Spleen (tissue), 11 donors: ENCODE results near the gene ZBTB42. TPM values are rescaled to one million over a fixed set of nuclear protein-coding genes. Genes with fewer than 3 reads are reported as not detected.

ENCODE experiments used
- DNase-seq: peaks from one replicate; pipeline ENCODE4 v3.0.0-alpha.2; 2020
- H3K27ac ChIP-seq, 8 donors: fragments of 200-600 bp; sonication (generic) in 7 of 8; 1 replicate in 4 of 8; 2 replicates in 4 of 8; pipeline versions ENCODE4 v1.5.0 to v1.8.0; 2016 to 2021; ENCODE audit warnings: inconsistent platforms in 4 of 8, mild to moderate bottlenecking in 4 of 8, moderate library complexity in 1 of 8
- H3K27me3 ChIP-seq, 7 donors: fragments of 200-600 bp; sonication (generic) in 6 of 7; replicated peaks in 1 of 7; 1 replicate in 4 of 7; 2 replicates in 3 of 7; pipeline versions ENCODE4 v1.5.0 to v1.8.0; 2016 to 2021; ENCODE audit warnings: inconsistent platforms in 3 of 7, mild to moderate bottlenecking in 1 of 7
- H3K36me3 ChIP-seq, 6 donors: fragments of 200-600 bp; sonication (generic) in 5 of 6; 1 replicate in 4 of 6; 2 replicates in 2 of 6; pipeline versions ENCODE4 v1.5.0 to v1.8.0; 2016 to 2021; ENCODE audit warnings: inconsistent platforms in 2 of 6
- H3K4me1 ChIP-seq, 6 donors: fragments of 200-600 bp; sonication (generic) in 5 of 6; 1 replicate in 3 of 6; 2 replicates in 3 of 6; pipeline versions ENCODE4 v1.5.0 to v1.8.0; 2016 to 2021; ENCODE audit warnings: inconsistent platforms in 3 of 6
- H3K4me3 ChIP-seq, 8 donors: fragments of 200-600 bp; sonication (generic) in 7 of 8; 1 replicate in 4 of 8; 2 replicates in 4 of 8; pipeline versions ENCODE4 v1.5.0 to v1.8.0; 2016 to 2021; ENCODE audit warnings: inconsistent platforms in 4 of 8, mild to moderate bottlenecking in 4 of 8, moderate library complexity in 2 of 8
- H3K9me3 ChIP-seq, 8 donors: fragments of 200-600 bp; sonication (generic) in 7 of 8; 1 replicate in 4 of 8; 2 replicates in 4 of 8; pipeline versions ENCODE4 v1.5.0 to v1.8.0; 2016 to 2021; ENCODE audit warnings: inconsistent platforms in 4 of 8
- POLR2A ChIP-seq, 3 donors: fragments of 450-650 bp; IDR thresholded peaks; one replicate each; pipeline ENCODE4 v1.5.1; 2017; ENCODE audit warnings: antibody characterized with exemption in 3 of 3, mild to moderate bottlenecking in 1 of 3
- POLR2AphosphoS5 ChIP-seq, 3 donors: sonication (generic); formaldehyde crosslinking; IDR thresholded peaks; one replicate each; pipeline ENCODE4 v1.5.1; 2017; ENCODE audit warnings: antibody characterized with exemption in 3 of 3
- WGBS, 5 donors: extraction: QIAGEN DNeasy Blood & Tissue Kit in 3 of 5; methylation state at CpG; one replicate each; pipeline versions ENCODE4 v1.1.5 to v1.1.7; 2013 to 2018; 5-methylcytosine and 5-hydroxymethylcytosine counted together
- intact Hi-C: fragments of 100-400 bp; cut with DNase I; formaldehyde crosslinking; loops from one replicate; pipeline ENCODE4 v1.15.0; 2023; ENCODE audit warnings: low total_unique reads
- polyA plus RNA-seq, 3 donors: library from polyadenylated mRNA; stranded (reverse); fragments of 200-250 nt; gene quantifications; one replicate each; pipeline ENCODE4 v1.2.1, GENCODE V29; 2013
- total RNA-seq, 7 donors: library from RNA; depleted of rRNA in 3 of 7; stranded (reverse); fragments of >200 nt in 3 of 7; fragmentation: NEBNext Ultra II Directional in 4 of 7; extraction: Animal tissue kit (Norgen Biotek cat#: 25700) in 4 of 7; gene quantifications; one replicate each; pipeline versions ENCODE4 v1.1.0 to v1.2.1, GENCODE V29; 2016 to 2021
- TF ChIP-seq, protein P1 (sequence below), 11 experiments: fragments of 200-600 bp in 7 of 11; fragments of 450-650 bp in 4 of 11; sonication (generic) in 4 of 11; IDR thresholded peaks in 8 of 11; conservative IDR thresholded peaks in 3 of 11; 1 replicate in 7 of 11; 2 replicates in 4 of 11; pipeline versions ENCODE4 v1.4.0 to v1.8.0; 2016 to 2021; ENCODE audit warnings: antibody characterized with exemption in 11 of 11, inconsistent platforms in 4 of 11, mild to moderate bottlenecking in 1 of 11
- donor health status: healthy with polysubstance abuse.
- donor health status: DM: no; HTN: no; CAD: no; lungs with moderate emphysema.
- donor health status: DM: no; HTN: no; CAD: no.
- donor health status: Bipolar disorder and iron deficiency.
- donor health status: healthy.
- donor health status: DM: no; HTN: no; CAD: no.
- donor health status: DM: yes; HTN: yes; CAD: no.

ZBTB42 gene
- total and polyA plus RNA-seq, 10 donors = 0.74 to 11.5 (median 4.6) TPM

DNA sequence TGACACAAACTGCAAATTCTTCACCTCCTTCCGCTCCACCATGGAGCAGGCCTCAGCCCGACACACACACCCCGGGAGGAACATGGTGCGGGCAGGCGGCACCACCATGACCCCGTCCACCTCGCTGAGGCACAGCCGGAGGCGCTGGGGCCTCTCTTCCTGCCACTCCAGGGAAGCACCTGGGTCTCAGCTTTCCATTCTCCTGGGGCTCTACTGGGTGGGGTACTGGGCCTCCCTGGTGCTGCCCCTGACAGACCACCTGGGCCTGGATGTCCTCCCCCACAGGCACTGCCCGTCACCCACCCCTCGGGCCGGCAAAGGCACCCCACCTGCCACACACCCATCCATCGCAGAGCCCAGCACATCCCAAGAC lies 15.2 kb upstream of the ZBTB42 start:
- H3K4me3 ChIP-seq = no peak overlapping the region
- no peak for DNase-seq
- peak overlapping the region in 4 of 8 donors; percentile 45 to 84 (median 72) for H3K27ac ChIP-seq
- no peaks in the 10 kb centered on the region for H3K27me3 ChIP-seq
- H3K4me1 ChIP-seq = peaks cover 34 to 78% (median 62%) of the 10 kb centered on the region in 6 donors
- 63 to 82% (median 72%) methylated on average over 5 to 13 of the region's 13 CpGs for WGBS, 5 donors
- TF ChIP-seq POLR2A (IDR thresholded peaks at IDR 0.05) = no peak
- TF ChIP-seq POLR2AphosphoS5 (IDR thresholded peaks at IDR 0.05) = peak in 1 of 3 donors; percentile 21
- TF ChIP-seq, protein P1, sequence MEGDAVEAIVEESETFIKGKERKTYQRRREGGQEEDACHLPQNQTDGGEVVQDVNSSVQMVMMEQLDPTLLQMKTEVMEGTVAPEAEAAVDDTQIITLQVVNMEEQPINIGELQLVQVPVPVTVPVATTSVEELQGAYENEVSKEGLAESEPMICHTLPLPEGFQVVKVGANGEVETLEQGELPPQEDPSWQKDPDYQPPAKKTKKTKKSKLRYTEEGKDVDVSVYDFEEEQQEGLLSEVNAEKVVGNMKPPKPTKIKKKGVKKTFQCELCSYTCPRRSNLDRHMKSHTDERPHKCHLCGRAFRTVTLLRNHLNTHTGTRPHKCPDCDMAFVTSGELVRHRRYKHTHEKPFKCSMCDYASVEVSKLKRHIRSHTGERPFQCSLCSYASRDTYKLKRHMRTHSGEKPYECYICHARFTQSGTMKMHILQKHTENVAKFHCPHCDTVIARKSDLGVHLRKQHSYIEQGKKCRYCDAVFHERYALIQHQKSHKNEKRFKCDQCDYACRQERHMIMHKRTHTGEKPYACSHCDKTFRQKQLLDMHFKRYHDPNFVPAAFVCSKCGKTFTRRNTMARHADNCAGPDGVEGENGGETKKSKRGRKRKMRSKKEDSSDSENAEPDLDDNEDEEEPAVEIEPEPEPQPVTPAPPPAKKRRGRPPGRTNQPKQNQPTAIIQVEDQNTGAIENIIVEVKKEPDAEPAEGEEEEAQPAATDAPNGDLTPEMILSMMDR (IDR thresholded peaks at IDR 0.05 in 8 of 11, conservative IDR thresholded peaks at IDR 0.05 in 3 of 11) = no peak
- intact Hi-C loops = no loop called here
- no peaks in the 10 kb centered on the region for H3K9me3 ChIP-seq
- peaks cover 0 to 93% (median 13%) of the 10 kb centered on the region in 6 donors for H3K36me3 ChIP-seq

DNA sequence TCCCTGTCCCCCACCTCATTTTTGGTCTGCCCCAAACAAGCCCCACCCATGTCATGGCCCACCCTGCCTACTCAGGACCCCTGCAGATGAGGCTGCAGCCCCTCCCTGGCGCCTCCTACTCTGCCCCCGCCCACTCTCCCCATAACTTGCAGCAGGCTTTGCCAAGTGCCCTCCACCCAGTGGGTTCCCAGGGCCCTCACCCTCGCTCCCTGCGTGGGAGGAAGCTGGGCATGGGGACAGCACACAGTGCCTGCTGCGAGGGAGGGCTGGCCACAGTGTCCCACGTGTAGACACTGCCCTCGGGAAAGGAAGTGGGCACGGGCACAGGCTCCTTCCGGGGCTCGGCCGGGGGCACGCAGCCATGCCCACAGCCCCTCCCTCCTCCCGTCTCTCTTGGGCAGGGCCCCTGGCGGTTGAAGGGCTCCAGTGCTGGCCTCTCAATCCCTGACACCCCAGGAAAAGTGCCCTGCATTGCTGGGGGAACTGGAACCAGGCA lies 14.8 kb upstream of the ZBTB42 start:
- H3K36me3 ChIP-seq = peaks cover 0 to 93% (median 13%) of the 10 kb centered on the region in 6 donors
- intact Hi-C loops = no loop called here
- no peaks in the 10 kb centered on the region for H3K27me3 ChIP-seq
- peaks cover 37 to 83% (median 67%) of the 10 kb centered on the region in 6 donors for H3K4me1 ChIP-seq
- no peak overlapping the region for H3K4me3 ChIP-seq
- TF ChIP-seq POLR2AphosphoS5 (IDR thresholded peaks at IDR 0.05) (peak in 2 of 3 donors; percentile 44 to 57), POLR2A (IDR thresholded peaks at IDR 0.05) (no peak)
- TF ChIP-seq, protein P1 (IDR thresholded peaks at IDR 0.05 in 8 of 11, conservative IDR thresholded peaks at IDR 0.05 in 3 of 11) = peak in 1 of 11 experiments; percentile 37
- no peaks in the 10 kb centered on the region for H3K9me3 ChIP-seq
- peak; percentile 85 for DNase-seq
- 22 to 45% (median 27%) methylated on average over 7 to 12 of the region's 14 CpGs for WGBS, 5 donors
- H3K27ac ChIP-seq = peak overlapping the region in 4 of 8 donors; percentile 45 to 84 (median 72)

DNA sequence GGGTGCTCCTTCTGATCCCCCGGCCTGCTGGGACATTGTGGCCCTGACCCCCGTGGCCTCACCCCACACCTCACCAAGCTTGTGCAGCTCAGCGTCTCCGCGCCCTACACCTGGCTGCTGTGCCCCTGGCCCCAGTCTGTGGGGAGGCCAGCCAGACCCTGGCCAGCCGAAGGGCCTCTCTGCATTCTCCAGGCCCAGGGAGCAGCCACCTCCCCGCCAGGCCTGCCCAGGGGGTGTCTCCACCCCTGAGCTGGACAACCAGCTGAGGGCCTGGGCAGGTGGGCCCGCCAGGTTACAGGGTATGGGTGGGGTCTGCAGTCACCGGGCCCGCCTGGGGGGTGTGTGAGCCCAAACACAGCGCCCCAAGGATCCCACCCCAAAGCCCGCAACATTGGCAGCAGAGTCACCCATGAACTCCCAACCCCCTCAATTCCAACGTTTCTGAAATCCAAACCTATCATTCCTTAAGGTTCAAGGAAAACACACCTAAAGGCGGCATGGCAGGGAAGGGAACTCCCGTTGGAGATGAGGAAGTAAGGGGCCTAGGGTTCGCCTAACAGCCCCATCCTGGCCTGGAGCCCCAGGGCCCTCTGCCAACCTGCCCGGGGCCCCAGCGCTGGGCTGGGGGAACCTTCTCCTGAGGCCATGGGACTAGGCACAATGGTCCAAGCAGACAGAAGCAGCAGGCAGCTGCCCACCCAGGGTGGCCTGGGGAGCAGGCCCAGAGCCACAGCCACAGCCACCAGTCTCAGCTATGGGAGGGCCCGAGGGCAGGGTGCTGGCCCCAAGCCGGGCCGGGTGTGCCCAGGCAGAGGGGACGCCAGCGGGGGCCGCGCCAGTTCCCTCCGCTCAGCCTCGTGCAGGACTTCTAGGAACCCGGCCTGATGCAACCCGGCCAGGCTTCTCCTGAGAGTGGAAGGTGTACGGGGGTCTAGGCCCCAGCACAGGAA lies 13.9 kb upstream of the ZBTB42 start:
- intact Hi-C loops = no loop called here
- DNase-seq = peak; percentile 85
- Histone ChIP-seq H3K4me3 (peak overlapping the region in 1 of 8 donors; percentile 43), H3K36me3 (peaks cover 0 to 93% (median 16%) of the 10 kb centered on the region in 6 donors), H3K9me3 (no peaks in the 10 kb centered on the region), H3K4me1 (peaks cover 37 to 91% (median 76%) of the 10 kb centered on the region in 6 donors), H3K27me3 (no peaks in the 10 kb centered on the region), H3K27ac (peak overlapping the region in 7 of 8 donors; percentile 16 to 84 (median 45))
- TF ChIP-seq, protein P1 (IDR thresholded peaks at IDR 0.05 in 8 of 11, conservative IDR thresholded peaks at IDR 0.05 in 3 of 11) = no peak
- peak in 1 of 3 donors; percentile 26 for TF ChIP-seq POLR2AphosphoS5 (IDR thresholded peaks at IDR 0.05)
- WGBS, 5 donors = 65 to 82% (median 74%) methylated on average over 19 to 30 of the region's 30 CpGs

DNA sequence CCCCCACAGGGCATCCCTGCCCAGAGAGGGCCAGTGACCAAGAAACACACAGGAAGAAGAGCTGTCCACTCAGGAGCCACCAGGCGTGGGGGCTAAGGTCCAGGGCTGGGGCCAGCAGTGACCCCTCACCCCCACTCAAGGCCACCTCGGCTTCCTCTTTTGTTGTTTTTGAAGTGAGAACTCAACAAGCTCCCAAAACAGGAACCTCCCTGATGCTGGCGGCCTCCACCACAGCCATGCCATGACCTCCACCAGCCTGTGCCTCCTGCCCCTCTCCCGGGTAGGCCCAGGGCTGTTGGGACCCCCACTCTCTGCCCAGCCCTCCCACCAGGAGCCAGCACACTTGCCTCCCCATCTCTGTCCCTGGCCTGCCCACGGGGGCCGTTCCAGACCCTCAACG lies 13.2 kb upstream of the ZBTB42 start:
- peak; percentile 88 for DNase-seq
- Histone ChIP-seq H3K27me3 (no peaks in the 10 kb centered on the region), H3K27ac (peak overlapping the region in 7 of 8 donors; percentile 16 to 84 (median 65)), H3K4me1 (peaks cover 43 to 95% (median 83%) of the 10 kb centered on the region in 6 donors), H3K4me3 (peak overlapping the region in 1 of 8 donors; percentile 43), H3K36me3 (peaks cover 0 to 93% (median 17%) of the 10 kb centered on the region in 6 donors), H3K9me3 (no peaks in the 10 kb centered on the region)
- WGBS, 5 donors = 34 to 68% (median 65%) methylated on average over 4 to 7 of the region's 7 CpGs
- TF ChIP-seq POLR2A (IDR thresholded peaks at IDR 0.05) (no peak), POLR2AphosphoS5 (IDR thresholded peaks at IDR 0.05) (peak in 2 of 3 donors; percentile 22 to 32)
- TF ChIP-seq, protein P1 (IDR thresholded peaks at IDR 0.05 in 8 of 11, conservative IDR thresholded peaks at IDR 0.05 in 3 of 11) = no peak
- intact Hi-C loops = no loop called here
